ENCODE results near the gene TICAM2. TPM values are rescaled to one million over a fixed set of nuclear protein-coding genes. Genes with fewer than 3 reads are reported as not detected.

The TICAM2 gene
- total RNA-seq, 1 experiment from 2014 or later: 0.24 TPM

- Histone ChIP-seq H2BK20ac (ENCODE audit: low read depth, low read length, poor library complexity, severe bottlenecking) (no peak overlapping the region), H3K4me2 (ENCODE audit: insufficient read depth, insufficient read length, low read length) (peak overlapping the region; percentile 56), H3K14ac (ENCODE audit: insufficient read depth, low read length) (no peak overlapping the region), H3K9ac (ENCODE audit: extremely low read depth, insufficient read length, low read length) (peak overlapping the region; percentile 36), H2AFZ (ENCODE audit: low read length) (no peak overlapping the region), H3T11ph (ENCODE audit: low read length) (no peak overlapping the region), H4K91ac (ENCODE audit: insufficient read length, low read depth, low read length) (no peak overlapping the region), H3K27me3 (ENCODE audit: insufficient read depth, low read length) (peaks cover 2% of the 10 kb centered on the region; the same call in 1 of the 2 replicates), H3K23me2 (ENCODE audit: insufficient read length, low read depth, low read length, poor library complexity, severe bottlenecking) (no peaks in the 10 kb centered on the region), H2BK5ac (ENCODE audit: insufficient read length, low read length) (no peak overlapping the region), H4K20me1 (ENCODE audit: control insufficient read depth, insufficient read depth, insufficient read length) (no peaks in the 10 kb centered on the region), H4K8ac (replicated peaks; ENCODE audit: insufficient read length, low read depth, low read length) (no peak overlapping the region), H2BK15ac (ENCODE audit: low read depth, low read length) (no peak overlapping the region), H3K79me1 (ENCODE audit: insufficient read depth, low read depth, low read length, poor library complexity, severe bottlenecking) (no peaks in the 10 kb centered on the region), H2BK120ac (ENCODE audit: low read depth, low read length, poor library complexity, severe bottlenecking) (no peak overlapping the region), H3K9me3 (ENCODE audit: control insufficient read depth, low read depth, low read length) (no peaks in the 10 kb centered on the region), H2BK12ac (ENCODE audit: insufficient read length, low read depth, low read length) (no peak overlapping the region), H3K18ac (ENCODE audit: insufficient read length, low read depth, low read length) (no peak overlapping the region), H4K5ac (ENCODE audit: insufficient read length, low read depth, low read length) (no peak overlapping the region), H3K79me2 (ENCODE audit: insufficient read depth, low read length) (no peaks in the 10 kb centered on the region), H3K23ac (ENCODE audit: insufficient read length, low read depth, low read length) (no peak overlapping the region), H3K4me1 (ENCODE audit: insufficient read depth, low read length) (no peaks in the 10 kb centered on the region), H2AK5ac (ENCODE audit: insufficient read length, low read length) (no peak overlapping the region), H3K56ac (ENCODE audit: insufficient read length, low read depth, low read length) (no peak overlapping the region), H3K4ac (ENCODE audit: low read depth, low read length) (no peak overlapping the region), H3K27ac (ENCODE audit: insufficient read length, low read depth, low read length) (peak overlapping the region; percentile 63)
- H3K4me1 Mint-ChIP-seq: peaks cover 36 to 40% of the 10 kb centered on the region in 2 experiments
- peak; percentile 83 for DNase-seq
- H3K27me3 Mint-ChIP-seq (ENCODE audit: low read depth): no peaks in the 10 kb centered on the region
- no peaks in the 10 kb centered on the region for H3K36me3 Mint-ChIP-seq (ENCODE audit: insufficient read depth in 1 of 3, low read depth in 3 of 3)
- TF ChIP-seq CTCF (conservative IDR thresholded peaks at IDR 0.05): peak; percentile 98
- no peaks in the 10 kb centered on the region for H3K9me3 Mint-ChIP-seq
- peak overlapping the region; percentile 59 to 76 for H3K4me3 Mint-ChIP-seq
- WGBS (ENCODE audit: extremely low coverage, insufficient read length, low lambda C conversion rate): no CpG with 5 or more reads among the region's 8 CpGs
- peak overlapping the region; percentile 90 to 95 (median 91); a peak in 6 of 7 replicates for H3K27ac Mint-ChIP-seq
These were observed 32.3 kb upstream of the TICAM2 start for GRCh38 chr5:115634343-115635132.

Measured in H9 (cell line).